Astrocyte of the spinal cord (primary cell): ENCODE measurements around the gene NRG2.

Source experiments
- DNase-seq: peaks from one replicate; pipeline ENCODE4 v3.0.0; 2011; ENCODE audit warnings: low read depth, low spot score
- H3K4me3 ChIP-seq: 2 replicates; pipeline ENCODE4 v1.5.1; 2011; ENCODE audit warnings: low read depth, mild to moderate bottlenecking, low read length, moderate library complexity
- CTCF ChIP-seq: IDR thresholded peaks from 2 replicates; pipeline ENCODE4 v1.5.1; 2012; ENCODE audit warnings: low read depth, mild to moderate bottlenecking, low read length, inconsistent platforms
- in situ Hi-C: cut with HindIII; loops from 2 replicates; pipeline ENCODE4 v1.10.0; 2017; ENCODE audit warnings: low sequenced_read_pairs

The NRG2 gene

DNA sequence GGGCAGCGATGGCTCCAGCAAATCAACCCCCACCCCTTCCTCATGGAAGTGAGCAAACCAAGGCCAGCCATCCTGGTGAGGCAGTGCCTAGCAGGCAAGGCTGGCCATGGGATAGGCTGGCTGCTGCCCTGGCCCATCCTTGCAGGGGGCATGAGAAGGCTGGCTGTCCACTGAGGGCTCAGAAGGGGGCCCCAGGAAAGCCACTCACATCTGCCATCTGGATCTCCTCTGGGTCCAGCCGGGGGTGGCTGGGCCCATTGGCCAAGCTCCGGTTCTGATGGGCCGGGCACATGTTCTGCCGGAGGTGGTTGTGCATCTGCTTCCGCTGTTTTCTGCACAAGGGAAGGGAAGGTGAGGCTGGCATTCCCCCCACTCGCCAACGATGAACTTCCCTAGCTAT is 190.4 kb downstream of the NRG2 start:
- TF ChIP-seq CTCF = no peak
- DNase-seq = no peak
- in situ Hi-C loops = no loop called here
- H3K4me3 ChIP-seq = no peak overlapping the region

DNA sequence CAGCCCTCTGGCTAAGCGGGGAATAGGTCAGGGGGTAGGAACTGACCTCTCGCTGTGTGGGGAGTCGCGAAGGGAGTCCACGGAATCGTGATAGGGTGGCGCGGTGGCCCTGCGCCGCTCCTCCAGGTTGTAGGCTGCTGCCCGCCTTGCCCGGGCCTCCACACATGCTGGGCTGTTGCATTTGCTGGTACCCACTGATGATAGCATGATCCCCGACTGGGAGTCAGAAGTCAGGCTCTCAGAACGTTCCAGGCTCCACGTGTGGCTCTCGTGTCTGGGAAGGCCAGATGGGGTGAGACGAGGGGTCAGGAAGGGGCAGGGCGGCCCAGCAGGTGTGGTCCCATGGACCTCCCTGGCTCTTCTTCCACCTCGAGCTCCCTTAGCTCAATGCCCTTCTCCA is 191.5 kb downstream of the NRG2 start:
- no peak for TF ChIP-seq CTCF
- no peak for DNase-seq
- no peak overlapping the region for H3K4me3 ChIP-seq
- in situ Hi-C loops = no loop called here

- no peak overlapping the region for H3K4me3 ChIP-seq
- in situ Hi-C loops = no loop called here
- no peak for TF ChIP-seq CTCF
- no peak for DNase-seq
Measured at GRCh38 chr5:139850423-139851016, 192.6 kb downstream of the NRG2 start.

DNA sequence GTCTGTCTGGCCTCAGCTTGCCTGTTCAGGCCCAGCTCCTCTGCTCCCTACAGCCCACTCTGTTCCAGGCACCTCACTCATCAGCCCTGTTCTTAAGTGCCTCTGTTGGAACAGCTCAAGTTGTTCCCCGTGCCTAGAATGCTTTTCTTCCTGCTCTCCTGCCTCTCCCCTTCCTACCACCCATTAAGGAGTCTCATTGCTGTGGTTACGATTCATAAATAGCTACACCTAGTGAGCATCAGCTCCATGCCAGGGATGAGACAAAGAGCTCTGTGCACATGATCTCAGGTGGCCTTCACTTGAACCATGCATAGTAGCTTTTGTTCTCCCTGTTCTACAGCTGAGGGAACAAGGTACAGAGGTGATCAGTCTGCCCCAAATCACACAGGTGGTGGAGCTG is 193.2 kb downstream of the NRG2 start:
- in situ Hi-C loops = no loop called here
- H3K4me3 ChIP-seq = no peak overlapping the region
- no peak for TF ChIP-seq CTCF
- no peak for DNase-seq

DNA sequence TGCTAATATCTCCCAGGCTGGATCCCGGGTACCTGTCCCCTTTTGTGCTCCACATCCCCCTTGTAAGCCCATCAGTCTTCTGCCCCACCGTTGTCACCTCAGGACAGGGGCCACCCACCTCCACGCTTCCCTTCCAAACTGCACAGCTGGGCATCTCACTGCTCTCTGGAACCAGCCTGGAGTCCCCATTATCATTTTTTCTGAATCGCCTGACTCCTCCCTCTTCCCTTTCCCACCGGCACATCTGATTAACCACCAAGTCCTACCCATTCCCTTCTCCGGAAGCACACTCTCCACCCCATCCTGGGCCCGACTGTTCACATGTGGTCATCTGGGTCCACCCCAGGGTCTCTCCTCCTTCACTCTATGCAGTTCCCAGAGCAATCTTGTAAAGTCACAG is 193.6 kb downstream of the NRG2 start:
- no peak for TF ChIP-seq CTCF
- no peak overlapping the region for H3K4me3 ChIP-seq
- in situ Hi-C loops = no loop called here
- no peak for DNase-seq

- in situ Hi-C loops = no loop called here
- peak overlapping the region; percentile 20 for H3K4me3 ChIP-seq
- TF ChIP-seq CTCF = no peak
- no peak for DNase-seq
Measured at GRCh38 chr5:139848508-139849100, 194.5 kb downstream of the NRG2 start.
